NCI-H345 (cell line): ENCODE measurements around the gene AEBP2.
"Not testable (repeated sequence)": the region's sequence is repeated elsewhere in the genome, so short reads cannot be mapped to it uniquely, and the experiment has no call there.

Experiments used
- DNase-seq: peaks from one replicate; lab custom pipeline; 2025; lab: John Stamatoyannopoulos, UW

Gene AEBP2

GRCh38 chr12:19439059-19440018 lies at the start of gene AEBP2:
AEBP2 (plus strand) TSS chr12:19439492; CDS start chr12:19439700, 208 bp downstream.
- DNase-seq = peak; percentile 88

- DNase-seq = no peak
Measured at GRCh38 chr12:19390051-19390598, 49.2 kb upstream of the AEBP2 start.

GRCh38 chr12:19392644-19393043 lies 46.6 kb upstream of the AEBP2 start:
- DNase-seq = not testable (repeated sequence)

GRCh38 chr12:19394385-19394784 lies 44.9 kb upstream of the AEBP2 start:
- DNase-seq = no peak

- DNase-seq = no peak
Measured at GRCh38 chr12:19397534-19397933, 41.8 kb upstream of the AEBP2 start.

GRCh38 chr12:19398376-19399363 lies 40.6 kb upstream of the AEBP2 start:
- no peak for DNase-seq

GRCh38 chr12:19400649-19401285 lies 38.5 kb upstream of the AEBP2 start:
- not testable (repeated sequence) for DNase-seq

GRCh38 chr12:19402211-19402610 lies 37.1 kb upstream of the AEBP2 start:
- no peak for DNase-seq

- DNase-seq = no peak
Measured at GRCh38 chr12:19402743-19403431, 36.4 kb upstream of the AEBP2 start.

- DNase-seq = no peak
Measured at GRCh38 chr12:19404242-19404880, 34.9 kb upstream of the AEBP2 start.

GRCh38 chr12:19409376-19409775 lies 29.9 kb upstream of the AEBP2 start:
- no peak for DNase-seq

- no peak for DNase-seq
Measured at GRCh38 chr12:19410211-19410610, 29.1 kb upstream of the AEBP2 start.

- no peak for DNase-seq
Measured at GRCh38 chr12:19410629-19411185, 28.6 kb upstream of the AEBP2 start.

GRCh38 chr12:19411234-19412204 lies 27.8 kb upstream of the AEBP2 start:
- no peak for DNase-seq

- no peak for DNase-seq
Measured at GRCh38 chr12:19412844-19413243, 26.4 kb upstream of the AEBP2 start.

- DNase-seq = not testable (repeated sequence)
Measured at GRCh38 chr12:19413582-19413981, 25.7 kb upstream of the AEBP2 start.

GRCh38 chr12:19415563-19415962 lies 23.7 kb upstream of the AEBP2 start:
- DNase-seq = no peak

- DNase-seq = no peak
Measured at GRCh38 chr12:19419086-19419485, 20.2 kb upstream of the AEBP2 start.
